T-helper 2 cell treated with Interferon-gamma antibody and Interleukin-4, amounts not matched to agents 100 ng/mL and 5 ng/mL, for 36 hours (primary cell): Measurements from ENCODE around the gene FAM151A. TPM values are rescaled to one million over a fixed set of nuclear protein-coding genes. Genes with fewer than 3 reads are reported as not detected.

Experiments used
- intact Hi-C: fragments of 100-400 bp; cut with micrococcal nuclease; formaldehyde crosslinking; loops from one replicate; pipeline ENCODE4 v1.15.1; 2023
- total RNA-seq: library from RNA; stranded (reverse); gene quantifications from 2 replicates; pipeline ENCODE4 v1.2.3, GENCODE V29; 2022

Gene FAM151A
- total RNA-seq, 1 donor from 2014 or later: not detected

DNA sequence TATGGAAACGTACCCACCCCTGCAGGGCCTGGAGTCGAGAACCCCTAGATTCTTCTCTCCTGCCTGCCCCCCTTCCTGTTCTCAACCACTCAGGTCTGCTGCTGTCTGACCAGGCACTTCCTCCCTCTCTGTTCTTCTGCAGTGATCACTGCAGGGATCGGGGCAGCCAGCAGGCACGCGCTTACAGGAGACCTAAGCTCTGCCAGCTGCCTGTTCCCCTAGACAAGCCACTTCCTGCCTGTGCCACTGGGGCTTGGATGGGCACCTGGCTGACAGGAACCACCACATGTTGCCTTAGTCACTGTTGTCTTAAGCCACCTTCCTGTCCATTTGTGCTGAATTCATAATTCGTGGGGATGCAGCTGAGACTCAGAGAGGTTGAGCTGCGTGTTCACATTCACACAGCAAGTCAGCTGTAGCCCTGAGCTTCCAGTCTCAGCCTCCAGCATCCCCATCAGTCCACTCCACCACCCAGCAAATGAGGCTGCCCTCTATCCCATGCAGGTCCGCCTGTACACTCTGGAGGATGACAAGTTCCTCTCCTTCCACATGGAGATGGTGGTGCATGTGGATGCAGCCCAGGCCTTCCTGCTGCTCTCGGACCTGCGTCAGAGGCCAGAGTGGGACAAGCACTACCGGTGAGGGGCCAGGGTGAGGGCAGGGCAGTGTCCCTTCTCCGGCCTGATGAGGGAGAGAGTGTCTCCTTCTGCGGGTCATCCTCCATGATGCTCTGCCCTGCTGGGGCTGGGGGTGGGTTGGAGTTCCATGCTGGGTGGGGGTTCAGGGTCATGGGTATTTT is 18.6 kb downstream of the FAM151A start:
- intact Hi-C loops: no loop called here

DNA sequence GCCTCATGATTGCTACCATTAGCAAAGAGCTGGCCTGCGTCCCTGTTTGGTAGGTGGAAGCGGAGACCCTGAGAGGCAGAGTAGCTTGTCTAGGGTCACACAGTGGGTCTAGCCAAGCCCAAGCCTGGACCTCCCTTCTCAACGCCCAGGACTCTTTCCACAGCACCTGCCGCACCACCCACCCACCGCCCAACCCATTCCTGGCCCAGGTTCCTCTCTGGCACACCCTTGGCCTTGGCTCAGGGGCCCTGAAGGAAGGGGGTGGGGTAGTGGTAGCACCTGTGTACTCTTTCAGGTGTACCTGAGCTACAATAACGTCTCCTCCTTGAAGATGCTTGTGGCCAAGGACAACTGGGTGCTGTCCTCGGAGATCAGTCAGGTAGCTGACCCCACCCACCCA is 19.3 kb downstream of the FAM151A start:
- intact Hi-C loops: no loop called here

DNA sequence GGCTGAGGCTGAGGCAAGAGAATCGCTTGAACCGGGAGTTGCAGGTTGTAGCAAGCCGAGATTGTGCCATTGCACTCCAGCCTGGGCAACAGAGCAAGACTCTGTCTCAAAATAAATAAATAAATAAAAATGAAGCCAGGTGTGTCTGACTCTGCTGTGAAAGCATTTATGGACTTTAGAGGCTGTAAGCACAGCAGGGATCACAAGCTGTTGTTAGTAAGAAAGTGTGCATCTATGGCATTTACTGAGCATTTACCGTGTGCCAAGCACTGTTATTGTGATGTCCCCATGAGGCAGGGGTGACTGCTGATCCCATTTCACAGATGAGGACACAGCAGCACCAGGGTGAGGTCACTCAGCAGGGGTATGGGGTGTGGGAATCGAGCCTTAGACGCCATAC is 20.1 kb downstream of the FAM151A start:
- intact Hi-C loops: no loop called here

DNA sequence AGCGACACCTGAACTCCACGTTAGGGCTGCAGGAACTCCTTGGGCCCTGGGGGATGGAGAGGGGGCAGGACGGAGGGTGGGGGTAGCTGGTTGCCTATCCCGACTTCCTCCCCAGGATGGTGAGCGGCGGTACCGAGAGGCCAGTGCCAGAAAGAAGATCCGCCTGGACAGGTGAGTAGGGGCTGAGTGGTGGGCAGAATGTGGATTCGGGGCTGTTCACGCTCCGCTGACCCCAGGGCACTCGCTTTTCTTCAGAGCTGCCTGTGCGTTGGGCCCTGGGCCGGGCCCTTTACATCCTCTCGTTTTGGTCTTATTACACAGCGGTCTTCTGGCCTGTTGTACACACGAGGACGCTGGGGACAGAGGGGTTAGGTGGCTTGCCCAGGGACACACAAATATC is 20.8 kb downstream of the FAM151A start:
- intact Hi-C loops: no loop called here

DNA sequence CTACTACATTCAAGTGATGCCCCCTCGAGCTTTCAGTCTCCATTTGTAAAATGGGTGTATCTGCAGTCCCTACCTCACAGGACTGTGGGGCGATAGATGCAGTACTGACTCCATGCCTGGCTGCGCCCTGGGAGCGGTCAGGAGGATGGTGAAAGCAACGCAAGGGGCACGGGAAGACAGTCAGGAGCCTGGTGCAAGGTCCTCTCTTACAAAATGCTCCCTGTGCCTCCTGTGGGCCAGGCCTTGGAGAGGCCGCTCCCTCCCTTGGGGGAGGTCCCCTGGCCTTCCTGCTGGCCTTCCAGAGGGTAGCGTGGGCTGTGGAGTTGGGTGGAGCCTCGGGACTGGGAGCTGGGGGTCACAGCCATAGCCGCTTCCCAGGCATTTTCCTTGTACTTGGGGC is 21.6 kb downstream of the FAM151A start:
- intact Hi-C loops: no loop called here

DNA sequence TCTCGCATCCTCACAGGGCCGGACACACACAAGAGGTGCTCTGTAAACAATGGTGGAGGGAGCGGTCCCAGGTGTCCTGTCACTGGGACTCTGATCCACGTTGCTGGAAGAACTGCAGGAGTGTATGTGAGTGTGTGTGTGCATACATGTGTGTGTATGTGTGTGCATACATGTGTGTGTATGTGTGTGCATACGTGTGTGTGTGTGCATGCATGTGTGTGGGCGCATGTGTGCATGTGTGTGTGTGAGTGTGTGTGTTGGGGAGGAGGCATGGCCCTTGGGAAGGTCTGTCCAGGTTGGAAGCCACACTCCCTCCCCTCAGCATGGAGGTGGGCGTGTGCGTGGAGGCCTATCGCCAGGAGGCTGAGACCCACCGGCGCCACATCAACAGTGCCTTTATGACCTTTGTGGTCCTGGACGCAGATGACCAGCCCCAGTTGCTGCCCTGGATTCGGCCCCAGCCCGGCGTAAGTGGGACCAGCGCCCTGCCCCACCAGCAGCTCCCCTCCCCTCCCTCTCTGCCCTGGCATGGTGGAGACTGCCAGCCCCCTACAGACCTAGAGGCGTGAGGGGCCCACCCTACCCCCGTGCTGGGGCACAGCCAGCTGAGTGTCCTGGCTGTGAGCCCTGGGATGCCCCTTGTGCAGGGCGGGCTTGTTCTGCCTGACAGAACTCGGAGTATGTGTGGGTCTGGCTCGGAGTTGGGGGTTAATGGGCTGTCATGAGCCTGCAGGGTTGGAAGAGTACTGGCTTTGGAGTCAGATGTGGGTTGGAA is 22.2 kb downstream of the FAM151A start:
- intact Hi-C loops: no loop called here

DNA sequence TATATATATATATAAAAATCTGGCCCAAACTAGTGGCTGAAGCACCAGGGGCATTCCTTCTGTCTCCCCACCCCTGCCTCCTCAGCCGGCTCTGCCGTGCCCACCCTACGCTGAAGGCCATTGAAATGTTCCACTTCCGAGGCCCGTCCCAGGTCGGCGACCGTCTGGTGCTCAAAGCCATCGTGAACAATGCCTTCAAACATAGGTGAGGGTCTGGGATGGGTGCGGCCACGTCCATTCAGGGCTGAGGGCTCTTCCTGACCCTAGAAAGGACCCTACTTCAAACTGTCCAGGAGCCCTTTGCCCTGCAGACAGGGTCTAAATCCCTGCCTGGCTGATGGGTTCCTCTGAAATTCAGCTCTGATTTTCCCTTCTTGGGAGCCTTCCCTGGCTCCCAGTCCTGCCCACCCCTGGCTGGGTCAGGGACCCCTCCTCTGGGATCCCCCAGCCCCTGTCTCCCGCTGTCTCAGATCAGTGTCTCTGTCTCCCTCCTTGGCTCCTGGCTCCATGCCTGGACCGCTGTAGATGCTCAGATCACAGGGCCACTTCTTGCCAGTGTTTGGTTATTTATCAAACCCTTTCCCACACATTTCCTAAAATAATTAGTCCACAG is 24.0 kb downstream of the FAM151A start:
- intact Hi-C loops: no loop called here

DNA sequence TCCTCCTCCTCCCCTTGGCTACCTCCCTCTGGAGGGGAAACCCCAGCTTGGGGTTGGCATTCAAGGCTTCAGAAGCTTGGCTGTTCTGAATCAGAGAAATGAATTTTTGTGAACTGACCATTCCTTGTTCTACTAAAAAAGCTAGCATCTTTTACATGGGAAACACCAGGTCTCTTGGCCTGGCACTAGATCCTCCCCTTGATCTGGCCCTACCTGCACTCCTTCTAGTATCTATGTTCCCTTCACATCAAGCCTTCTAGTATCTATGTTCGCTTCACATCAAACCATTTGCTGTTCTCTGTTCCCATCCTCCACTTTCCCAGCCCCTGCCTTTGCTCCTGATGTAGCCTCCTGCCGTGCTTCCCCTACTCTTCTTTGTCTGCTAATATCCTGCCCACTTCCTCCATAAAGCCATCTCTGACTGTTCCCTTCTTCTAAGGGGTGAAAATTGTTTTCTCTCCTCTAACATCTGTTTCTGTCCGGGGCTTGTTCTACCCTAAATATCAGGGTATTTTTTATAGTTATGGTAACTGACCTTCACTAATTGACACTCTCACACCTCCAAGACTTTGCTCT is 25.8 kb downstream of the FAM151A start:
- intact Hi-C loops: no loop called here

DNA sequence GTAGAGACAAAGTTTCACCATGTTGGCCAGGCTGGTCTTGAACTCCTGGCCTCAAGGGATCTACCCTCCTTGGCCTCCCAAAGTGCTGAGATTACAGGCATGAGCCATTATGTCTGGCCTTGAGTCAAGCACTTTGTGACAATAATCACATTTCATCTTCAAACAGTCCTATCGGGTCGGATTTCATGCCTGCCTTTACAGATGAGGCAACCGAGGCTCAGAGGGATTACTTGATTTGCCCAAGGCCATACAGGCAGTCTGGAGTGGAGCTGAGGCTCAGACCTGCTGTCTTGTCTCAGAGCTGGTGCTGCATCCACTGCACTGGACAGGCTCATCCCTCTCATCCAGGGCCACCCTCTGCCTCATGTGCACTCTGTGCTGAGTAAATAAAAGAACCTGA is 26.6 kb downstream of the FAM151A start:
- intact Hi-C loops: no loop called here

DNA sequence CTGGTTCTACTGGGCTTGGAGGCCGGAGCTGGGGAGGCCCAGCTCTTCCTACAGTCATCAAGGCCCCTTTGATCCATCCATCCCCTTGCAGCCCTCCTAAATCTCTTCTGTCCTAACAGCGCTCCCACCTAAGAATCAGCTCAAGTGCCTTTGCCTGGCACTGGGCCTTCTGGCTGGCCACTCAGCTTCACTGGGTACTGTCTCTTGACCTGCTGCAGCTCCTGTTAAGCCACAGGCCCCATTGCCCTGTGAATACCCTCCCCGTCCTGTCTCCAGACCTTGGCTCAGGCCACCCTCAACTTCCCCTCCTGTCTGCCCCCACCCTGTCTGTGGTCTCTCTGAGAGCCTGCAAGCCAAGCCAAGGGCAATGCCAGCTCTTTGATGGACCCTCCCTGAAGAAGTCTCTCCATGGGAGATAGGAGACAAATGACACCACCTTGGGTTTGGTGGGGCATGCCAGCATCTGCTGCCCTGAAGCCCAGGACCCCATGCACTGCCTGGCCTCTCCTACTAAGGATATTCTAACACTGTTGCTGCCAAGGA is 27.3 kb downstream of the FAM151A start:
- intact Hi-C loops: no loop called here

DNA sequence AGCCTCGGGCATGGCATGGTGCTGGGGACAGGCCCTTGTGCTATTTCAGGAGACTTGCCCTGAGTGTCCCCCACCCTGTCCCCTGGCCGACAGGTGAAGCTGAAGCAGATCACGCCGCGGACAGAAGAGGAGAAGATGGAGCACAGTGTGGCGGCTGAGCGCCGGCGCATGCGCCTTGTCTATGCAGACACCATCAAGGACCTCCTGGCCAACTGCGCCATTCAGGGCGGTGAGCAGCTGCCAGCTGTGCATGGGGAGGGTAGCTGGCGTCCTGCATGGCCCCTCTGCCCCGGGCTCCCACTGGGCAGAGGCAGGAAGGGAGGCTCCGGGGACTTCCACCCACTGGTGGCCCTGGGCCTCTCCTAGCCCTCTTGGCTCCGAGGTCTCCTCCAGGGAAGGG is 28.9 kb downstream of the FAM151A start:
- intact Hi-C loops: no loop called here

DNA sequence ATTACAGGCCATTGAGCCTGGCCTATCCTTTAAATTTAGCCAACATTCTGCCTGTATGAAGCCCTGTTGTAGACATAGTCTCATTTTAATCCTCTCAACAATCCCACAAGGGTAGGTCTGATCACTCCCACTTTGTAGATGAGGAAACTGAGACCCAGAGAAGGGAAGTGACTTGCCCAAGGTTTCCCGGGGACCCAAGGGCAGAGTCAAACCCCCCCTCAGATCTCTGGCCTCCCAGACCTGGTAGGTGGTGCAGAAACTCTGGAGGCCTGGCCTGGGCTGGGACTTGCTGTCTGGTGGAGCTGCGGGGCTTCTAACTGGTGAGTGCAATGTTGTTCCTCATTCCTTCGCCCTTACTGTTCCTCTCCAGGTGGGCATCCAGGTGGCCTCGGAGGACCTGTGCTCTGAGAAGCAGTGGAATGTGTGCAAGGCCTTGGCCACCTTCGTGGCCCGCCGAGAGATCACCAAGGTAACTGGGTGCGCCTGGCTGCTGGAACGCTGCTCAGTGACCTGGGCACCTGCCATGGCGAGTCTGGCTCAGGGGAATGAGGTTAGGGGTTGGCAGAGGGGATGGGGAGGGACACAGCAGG is 29.7 kb downstream of the FAM151A start:
- intact Hi-C loops: no loop called here

DNA sequence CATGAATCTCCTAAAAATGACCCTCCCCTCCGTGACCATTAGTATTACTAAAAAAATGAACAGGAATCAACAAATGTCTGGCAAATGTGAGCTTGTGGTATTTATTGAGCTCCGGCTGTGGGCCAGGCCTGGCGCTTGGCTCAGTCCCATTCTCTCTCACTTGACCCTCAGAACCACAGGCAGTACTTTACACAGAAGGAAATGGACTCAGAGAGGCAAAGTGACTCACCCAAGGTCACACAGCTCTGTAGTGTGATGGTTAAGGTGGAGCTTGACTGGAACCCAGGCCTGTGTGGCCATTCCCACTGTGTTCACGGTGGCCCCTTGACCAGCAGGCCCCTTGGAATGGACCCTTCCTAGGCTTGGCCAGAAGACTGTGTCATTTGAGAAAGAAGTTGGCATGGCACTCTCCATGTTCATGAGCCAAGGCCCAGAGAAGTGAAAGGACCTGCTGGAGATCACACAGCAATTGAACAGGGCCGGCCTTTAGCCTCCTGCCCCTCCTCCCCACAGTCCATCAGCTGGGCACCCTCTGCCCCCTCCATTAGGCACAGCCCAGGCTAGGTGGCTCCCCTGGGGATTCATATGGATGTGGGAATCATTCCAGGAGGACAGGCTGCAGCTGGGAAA is 32.1 kb downstream of the FAM151A start:
- intact Hi-C loops: no loop called here

DNA sequence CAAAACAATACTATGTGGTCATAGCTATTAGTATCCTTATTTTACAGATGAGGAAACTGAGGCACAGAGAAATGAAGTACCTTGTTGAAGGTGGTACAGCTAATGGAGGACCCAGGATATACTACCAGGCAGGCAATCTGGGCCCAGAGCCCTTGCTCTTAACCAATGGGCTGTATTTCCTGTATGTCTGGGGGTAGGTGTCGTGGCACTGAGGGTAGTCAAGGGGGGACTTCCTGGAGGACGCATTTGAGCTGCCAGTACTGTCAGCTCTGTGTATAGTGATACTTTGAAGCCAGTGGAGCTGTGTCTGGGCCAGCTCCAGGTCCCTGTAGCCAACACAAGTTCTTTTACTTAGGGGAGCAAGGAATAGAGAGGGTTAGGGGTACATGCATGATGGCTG is 34.9 kb downstream of the FAM151A start:
- intact Hi-C loops: no loop called here

DNA sequence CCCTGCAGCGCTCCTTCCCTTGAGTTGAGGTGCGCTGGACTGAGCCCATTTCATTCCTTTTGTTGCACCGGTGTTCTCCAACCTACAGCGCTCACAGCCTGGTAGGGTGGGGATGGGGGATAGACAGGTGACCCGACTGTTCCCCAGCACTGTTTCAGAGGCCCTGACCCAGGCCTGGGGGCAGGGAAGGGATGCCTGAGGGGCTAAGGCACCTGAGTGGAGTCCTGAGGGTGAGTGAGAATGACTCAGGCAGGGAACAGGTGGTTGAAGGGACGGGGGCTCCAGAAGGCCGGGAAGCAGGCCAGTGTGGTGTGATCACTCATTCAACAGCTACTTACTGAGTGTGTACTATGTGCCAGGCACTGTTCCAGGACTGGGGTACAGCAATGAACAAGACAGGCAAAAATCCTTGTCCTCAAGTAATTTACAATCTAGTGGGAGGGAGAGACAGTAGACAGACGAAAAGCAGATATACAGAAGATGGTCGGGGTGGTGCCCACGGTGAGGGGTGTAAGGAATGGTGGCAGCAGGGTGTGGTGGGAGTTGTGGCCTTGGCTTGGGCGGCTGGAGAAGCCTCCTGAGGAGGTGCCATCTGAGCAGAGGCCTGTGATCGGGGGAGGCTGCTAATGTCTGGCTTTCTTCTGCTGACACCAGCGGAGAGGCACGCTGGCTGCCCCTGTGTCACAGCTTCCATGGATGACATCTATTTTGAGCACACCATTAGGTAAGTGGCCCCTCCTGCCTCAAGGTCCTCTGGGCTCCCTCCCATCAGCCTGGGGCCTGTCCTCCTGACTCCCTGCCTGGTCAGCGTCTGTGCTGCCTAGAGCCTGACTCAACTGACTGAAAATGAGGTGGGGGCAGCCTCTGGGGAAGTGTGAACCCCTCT is 37.9 kb downstream of the FAM151A start:
- intact Hi-C loops: no loop called here

DNA sequence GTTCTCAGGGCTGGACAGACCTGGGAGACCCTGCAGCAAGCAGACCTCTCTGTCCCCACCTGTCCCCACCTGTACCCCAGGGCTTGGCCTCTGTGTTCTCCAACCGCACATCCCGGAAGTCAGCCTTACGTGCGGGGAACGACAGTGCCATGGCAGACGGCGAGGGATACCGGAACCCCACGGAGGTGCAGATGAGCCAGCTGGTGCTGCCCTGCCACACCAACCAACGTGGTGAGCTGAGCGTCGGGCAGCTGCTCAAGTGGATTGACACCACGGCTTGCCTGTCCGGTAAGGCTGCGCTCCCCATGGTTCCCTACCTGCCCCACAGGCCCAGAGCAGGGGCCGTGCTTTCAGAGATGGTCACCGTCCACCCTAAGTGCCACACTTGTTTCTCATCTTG is 38.8 kb downstream of the FAM151A start:
- intact Hi-C loops: no loop called here

DNA sequence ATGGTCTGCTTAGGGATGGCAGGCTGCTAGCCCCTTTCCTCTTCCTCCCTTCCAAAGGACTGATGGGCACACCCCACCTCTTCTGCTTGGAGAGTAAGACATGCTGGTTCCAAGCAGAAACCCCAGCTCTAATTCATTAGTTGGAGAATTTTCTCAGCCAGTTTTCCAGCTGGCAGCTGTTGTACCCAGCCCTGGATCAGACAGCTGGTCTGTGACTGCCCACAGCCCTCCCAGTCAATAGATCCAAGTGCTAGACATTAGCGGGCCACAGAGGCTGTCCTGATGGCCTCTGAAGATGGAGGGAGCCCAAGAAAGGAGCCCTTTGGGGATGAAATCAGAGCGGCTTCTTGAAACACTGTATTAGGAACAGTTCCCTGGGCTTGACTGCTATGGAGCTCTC is 39.5 kb downstream of the FAM151A start:
- intact Hi-C loops: no loop called here

DNA sequence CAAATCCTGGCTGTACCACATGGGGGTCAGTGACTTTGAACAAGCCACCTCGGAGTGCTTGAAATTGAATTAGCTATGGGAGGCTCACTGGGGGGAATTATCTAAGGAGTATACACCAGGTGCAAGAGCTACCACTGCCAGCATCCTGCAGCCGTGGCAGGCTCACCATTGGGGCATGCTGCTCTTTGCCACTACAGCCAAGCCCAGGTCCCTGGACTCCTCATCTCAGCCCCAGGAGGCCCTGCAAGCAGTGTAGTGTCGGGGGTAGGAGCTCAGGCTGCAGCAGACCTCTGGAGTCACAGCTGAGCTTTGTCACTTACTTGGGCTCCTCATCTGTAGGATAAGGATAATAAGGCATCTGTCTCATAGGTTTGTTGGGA is 40.0 kb downstream of the FAM151A start:
- intact Hi-C loops: no loop called here

DNA sequence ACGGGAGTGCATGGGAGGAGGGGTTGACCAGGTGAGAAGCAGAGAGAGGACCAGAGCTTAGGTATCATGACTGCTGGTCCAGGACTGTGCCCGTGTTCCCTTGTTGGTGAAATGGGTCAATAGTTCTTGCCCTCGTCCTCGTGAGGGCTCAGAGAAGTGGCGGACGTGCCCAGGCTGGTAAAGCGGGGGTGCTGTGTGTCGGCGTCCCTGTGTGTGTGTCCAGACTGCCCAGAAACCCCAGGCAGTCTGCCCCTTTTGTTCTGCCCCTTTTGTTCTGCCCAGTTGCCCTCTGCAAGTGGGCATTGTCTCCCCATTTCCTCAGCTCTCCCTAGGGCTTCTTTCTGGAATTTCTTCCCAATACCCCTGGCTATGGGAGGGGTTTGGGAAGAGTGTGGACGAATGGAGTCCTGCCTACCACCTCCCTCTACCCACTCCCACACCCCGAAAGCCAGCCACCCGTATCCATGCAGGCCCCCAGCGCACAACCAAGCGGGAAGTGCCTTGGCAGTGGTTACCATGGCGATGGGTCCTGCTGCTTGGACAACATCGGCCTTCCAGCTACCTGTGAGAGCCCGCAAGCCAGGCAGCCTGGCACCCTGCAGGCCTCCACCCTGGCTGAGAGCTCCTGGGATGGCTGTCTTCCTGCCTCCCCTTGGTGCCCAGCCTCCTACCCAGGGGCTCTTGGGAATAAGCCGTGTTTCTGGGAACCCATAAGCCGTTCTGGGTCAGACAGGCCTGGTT is 40.6 kb downstream of the FAM151A start:
- intact Hi-C loops: no loop called here
